NT2/D1 (cell line): ENCODE results near the gene CROCC2.

Experiments used
- SUZ12 ChIP-seq: IDR thresholded peaks from 2 replicates; pipeline ENCODE4 v1.6.1; 2011; ENCODE audit not compliant: insufficient read length, insufficient read depth; ENCODE audit errors: extremely low read depth
- YY1 ChIP-seq: IDR thresholded peaks from 2 replicates; pipeline ENCODE4 v1.6.1; 2011; ENCODE audit not compliant: insufficient read length, insufficient read depth

- TF ChIP-seq SUZ12 (no peak), YY1 (no peak)
Observed at GRCh38 chr2:240927390-240927781, 21.2 kb downstream of the CROCC2 start.
